H1 (cell line): ENCODE measurements around the gene NRXN3.

Experiments
- CREB1 ChIP-seq: IDR thresholded peaks from 2 replicates; pipeline ENCODE4 v1.6.1; 2012; ENCODE audit warnings: inconsistent platforms
- CTCF ChIP-seq, 3 experiments: IDR thresholded peaks; 1 replicate in 2 of 3; 2 replicates in 1 of 3; pipeline versions ENCODE4 v1.5.1 to v1.6.1; 2011; ENCODE audit warnings: low read length in 3 of 3, mild to moderate bottlenecking in 3 of 3, inconsistent platforms in 2 of 3, low read depth in 1 of 3, moderate library complexity in 1 of 3; ENCODE audit not compliant: insufficient read depth in 1 of 3; ENCODE audit errors: control extremely low read depth in 1 of 3
- HDAC6 ChIP-seq: IDR thresholded peaks from one replicate; pipeline ENCODE4 v1.7.1; 2012; ENCODE audit warnings: low read depth, mild to moderate bottlenecking, inconsistent platforms, low read length, moderate library complexity
- POLR2A ChIP-seq, 2 experiments: IDR thresholded peaks; 1 replicate in 1 of 2; 2 replicates in 1 of 2; pipeline ENCODE4 v1.6.1; 2011; ENCODE audit warnings: low read depth in 2 of 2, low read length in 2 of 2, mild to moderate bottlenecking in 2 of 2; ENCODE audit errors: control extremely low read depth in 1 of 2

GRCh38 chr14:79432640-79433039, 1262.5 kb downstream of the NRXN3 start:
- TF ChIP-seq HDAC6, result no peak
- no peak for TF ChIP-seq CTCF (IDR thresholded peaks at IDR 0.05; ENCODE audit: control extremely low read depth in 1 of 3, insufficient read depth in 1 of 3, low read depth in 1 of 3, low read length in 3 of 3)
- no peak for TF ChIP-seq CREB1
- TF ChIP-seq POLR2A (IDR thresholded peaks at IDR 0.05; ENCODE audit: control extremely low read depth in 1 of 2, low read depth in 2 of 2, low read length in 2 of 2), result no peak
